NCI-H510A treated with DMSO at 0.1 percent for 48 hours (cell line): Measurements from ENCODE around the gene RRP36.
"Not testable (repeated sequence)": the region's sequence is repeated elsewhere in the genome, so short reads cannot be mapped to it uniquely, and the experiment has no call there.

Source experiments
- DNase-seq: peaks from one replicate; lab custom pipeline; 2025; lab: John Stamatoyannopoulos, UW

The RRP36 gene, protein sequence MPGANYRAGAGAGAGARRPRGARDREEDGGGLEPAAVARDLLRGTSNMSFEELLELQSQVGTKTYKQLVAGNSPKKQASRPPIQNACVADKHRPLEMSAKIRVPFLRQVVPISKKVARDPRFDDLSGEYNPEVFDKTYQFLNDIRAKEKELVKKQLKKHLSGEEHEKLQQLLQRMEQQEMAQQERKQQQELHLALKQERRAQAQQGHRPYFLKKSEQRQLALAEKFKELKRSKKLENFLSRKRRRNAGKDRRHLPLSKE

DNA sequence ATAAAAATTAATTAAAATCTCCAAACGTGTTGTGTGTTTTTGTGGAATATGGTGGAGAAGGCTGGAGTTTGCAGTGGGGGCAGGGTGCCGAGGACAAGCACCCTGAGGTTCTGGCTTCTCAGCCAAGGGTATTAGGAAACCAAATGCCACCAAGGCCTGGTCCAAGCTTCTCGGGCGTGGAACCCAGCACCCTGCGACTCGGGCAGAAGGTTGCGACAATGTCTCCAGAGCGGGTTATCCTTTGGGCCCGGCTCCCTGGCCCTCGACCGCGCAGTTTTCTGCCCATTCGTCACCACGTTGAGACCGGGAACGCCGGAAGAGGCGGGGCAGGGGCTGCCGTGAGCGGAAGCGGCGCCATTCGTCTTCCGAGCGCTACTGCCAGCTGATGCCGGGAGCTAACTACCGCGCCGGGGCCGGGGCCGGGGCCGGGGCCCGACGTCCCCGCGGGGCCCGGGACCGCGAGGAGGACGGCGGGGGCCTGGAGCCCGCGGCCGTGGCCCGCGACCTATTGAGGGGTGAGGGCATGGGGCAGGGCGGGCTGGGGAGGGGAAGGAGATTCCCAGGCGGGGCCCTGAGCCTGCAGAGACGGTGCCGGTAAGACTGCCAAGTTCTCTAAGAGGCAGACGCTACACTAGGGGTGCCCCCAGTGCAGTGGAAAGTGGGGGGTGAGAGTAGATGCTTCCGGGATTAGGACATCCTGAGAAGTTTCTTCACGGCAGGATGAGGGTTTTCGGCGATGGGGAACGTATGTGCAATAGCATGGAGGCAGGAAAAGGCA is at the start of gene RRP36:
Gene RRP36, plus strand, starts transcription at position 354 of the 778 bp plus-strand sequence. Its CDS starts 32 bp downstream, at position 386.
- DNase-seq = peak; percentile 77

DNA sequence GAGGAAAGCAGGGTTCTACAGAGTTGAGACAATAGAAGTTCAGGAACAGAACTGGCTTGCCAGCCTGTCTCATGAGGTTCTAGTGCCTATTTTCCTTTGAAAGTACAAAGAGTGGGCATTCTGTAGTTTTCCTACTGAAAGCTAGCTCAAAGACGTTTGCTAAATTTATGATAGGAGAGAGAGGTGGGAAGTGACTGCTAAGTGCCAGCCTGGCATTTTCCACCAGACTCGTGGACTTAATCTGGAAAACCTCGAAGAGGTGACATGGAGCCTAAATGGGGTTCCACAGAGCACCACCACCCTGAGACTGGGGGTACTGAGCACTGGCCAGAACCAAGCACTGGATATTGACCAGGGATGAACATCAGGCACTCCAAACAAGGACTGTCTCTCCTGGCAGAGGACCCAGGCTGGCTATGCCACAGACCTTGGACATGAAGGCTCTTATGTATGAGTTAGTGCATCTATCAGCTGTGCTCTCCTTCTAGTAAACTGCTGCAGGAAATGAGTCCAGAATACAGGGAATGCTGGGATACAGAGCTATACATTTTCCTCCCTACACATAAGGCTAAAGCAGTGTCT is 49.6 kb upstream of the RRP36 start:
- no peak for DNase-seq

DNA sequence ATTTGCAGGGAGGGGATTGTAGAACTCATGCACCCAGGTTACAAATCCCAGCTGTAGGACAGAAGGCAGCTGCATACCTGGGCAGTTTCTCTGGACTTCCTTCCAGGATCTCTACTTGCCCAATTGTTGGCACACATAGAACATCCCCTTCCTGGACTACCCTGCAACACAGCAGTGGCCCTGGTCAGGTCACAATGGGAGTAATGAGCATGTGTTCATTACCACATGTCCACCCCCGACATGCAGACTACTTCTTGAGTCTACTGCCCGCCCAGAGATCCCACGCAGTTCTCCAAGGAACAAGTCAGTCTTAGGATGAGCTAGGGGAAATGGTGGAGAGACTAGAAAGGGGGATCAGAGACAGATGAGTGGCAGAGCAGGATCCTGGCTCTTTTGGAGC is 47.5 kb upstream of the RRP36 start:
- no peak for DNase-seq

DNA sequence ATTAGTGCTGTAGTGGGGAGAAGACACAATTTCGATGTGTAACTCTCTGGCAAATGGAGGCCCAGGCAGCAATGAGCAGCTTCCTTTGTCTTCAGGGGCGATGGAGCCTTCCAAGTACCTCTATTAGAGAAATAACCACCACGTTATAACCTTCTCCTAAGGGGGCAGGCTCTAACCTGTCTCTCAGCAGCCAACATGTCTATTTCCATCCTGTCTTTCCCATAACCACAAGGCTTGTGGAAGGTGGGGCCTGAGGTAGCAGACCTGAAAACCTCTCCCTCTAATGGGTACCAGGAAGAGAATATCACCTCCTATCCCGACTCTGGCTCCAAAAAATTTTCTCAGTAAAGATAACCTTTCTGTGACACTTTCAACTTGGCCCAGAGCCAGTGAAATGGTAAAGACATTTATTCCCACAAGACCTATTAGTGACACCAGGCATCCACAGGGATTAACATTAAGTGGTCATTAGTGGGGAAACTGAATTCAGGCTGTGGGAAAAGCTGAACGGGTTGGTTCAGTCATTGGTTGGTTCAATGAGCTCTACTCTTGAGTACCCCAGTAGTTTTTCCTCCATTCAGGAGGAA is 46.4 kb upstream of the RRP36 start:
- no peak for DNase-seq

DNA sequence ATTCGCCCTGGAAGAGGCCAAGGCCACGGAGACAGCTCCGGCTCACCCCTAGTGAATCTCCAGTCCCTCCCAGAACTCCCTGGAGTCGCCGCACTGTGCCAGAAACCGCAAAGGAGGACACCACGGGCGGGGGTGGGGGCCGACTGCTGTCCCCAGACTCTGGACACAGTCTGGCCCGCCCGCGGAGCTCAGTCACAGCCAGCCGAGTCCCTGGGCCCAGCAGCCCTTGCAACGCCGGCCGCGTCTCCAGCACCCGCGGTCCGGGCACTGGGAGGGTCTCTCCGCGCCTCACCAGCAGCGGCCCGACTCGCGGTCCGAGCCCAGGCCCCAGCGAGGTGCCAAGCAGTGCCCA is 43.0 kb upstream of the RRP36 start:
- DNase-seq = no peak

DNA sequence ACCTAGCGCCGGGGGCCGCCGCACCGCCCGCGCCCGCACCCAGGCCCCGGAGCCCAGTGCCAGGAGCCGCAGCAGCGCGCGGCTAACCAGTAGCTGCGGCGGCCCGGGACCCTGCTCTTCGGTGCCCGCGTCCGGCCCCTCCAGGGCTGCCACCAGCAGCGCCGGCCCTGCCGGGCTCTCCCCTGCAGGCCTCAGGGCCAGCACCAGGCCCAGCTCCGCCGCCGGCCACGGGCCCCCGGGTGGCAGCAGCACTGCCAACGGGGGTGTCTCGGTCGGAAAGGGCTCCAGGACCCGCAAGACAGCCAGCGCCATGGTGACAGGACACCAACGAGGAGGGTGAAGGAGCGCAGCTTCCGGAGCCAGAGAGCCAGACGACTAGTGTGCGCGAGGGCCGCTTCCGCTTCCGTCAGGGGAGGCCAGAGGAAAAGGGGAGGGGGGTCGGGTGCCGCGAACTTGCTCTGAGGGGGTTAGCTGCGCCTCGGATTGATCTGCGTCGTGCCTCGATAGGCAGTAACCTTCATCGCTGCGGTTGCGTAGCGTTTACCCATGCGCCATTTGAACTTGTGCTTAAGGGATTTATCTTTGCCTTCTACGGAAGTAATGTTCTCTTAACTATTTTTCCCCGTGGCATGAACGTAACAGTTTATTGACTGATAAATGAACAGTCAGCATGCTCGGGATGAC is 42.4 kb upstream of the RRP36 start, which contains the start of gene PEX6:
Gene PEX6, minus strand, starts transcription at position 343 of the 684 bp plus-strand sequence. Its CDS starts 31 bp downstream, at position 312.
- DNase-seq = peak; percentile 98

DNA sequence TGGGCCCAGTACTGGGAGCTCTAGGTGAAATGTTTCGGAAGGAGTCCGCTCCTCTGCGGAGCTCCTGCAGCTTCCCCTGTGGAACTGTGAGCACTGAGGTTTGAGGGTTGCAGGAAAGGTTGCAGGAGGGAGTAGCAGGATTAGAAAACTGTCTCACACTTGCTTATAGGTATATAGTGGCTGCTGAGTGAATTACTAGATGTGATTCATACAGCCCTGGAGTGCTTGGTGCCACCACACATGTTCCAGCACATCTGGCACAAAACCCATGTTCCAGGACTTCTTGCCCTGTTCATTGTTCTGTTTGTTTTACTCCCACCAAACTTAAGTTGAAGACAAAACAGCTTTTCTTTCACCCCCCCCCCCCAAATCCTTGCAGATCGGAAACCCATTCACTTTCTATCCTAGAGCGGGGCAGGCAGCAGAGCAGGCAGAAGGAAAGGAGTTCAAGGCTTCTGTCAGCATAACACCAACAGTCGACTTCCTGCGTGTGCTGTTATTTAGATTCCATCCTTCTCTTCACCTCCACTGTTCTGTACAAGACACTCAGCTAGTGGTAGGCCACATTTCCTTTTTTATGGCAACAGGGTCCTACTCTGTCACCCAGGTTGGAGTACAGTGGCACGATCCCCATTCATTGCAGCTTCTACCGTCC is 41.8 kb upstream of the RRP36 start:
- DNase-seq = no peak

DNA sequence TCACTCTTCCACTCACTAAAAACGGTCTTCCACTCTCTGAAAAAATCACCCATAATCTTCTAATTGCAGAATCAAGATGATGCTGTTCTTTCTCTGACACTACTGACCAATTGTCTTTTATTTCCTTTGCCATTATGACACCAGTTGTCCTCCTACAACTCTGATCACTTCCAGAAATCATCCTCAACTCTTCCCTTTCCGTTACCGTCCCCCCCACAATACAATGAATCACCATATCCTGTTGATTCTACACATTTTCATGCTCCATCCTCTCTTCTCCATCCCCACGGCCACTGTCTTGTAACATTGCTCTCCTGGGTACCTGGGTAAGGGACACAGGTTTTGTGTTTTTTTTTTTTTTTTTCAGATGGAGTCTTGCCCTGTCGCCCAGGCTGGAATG is 39.6 kb upstream of the RRP36 start:
- no peak for DNase-seq

DNA sequence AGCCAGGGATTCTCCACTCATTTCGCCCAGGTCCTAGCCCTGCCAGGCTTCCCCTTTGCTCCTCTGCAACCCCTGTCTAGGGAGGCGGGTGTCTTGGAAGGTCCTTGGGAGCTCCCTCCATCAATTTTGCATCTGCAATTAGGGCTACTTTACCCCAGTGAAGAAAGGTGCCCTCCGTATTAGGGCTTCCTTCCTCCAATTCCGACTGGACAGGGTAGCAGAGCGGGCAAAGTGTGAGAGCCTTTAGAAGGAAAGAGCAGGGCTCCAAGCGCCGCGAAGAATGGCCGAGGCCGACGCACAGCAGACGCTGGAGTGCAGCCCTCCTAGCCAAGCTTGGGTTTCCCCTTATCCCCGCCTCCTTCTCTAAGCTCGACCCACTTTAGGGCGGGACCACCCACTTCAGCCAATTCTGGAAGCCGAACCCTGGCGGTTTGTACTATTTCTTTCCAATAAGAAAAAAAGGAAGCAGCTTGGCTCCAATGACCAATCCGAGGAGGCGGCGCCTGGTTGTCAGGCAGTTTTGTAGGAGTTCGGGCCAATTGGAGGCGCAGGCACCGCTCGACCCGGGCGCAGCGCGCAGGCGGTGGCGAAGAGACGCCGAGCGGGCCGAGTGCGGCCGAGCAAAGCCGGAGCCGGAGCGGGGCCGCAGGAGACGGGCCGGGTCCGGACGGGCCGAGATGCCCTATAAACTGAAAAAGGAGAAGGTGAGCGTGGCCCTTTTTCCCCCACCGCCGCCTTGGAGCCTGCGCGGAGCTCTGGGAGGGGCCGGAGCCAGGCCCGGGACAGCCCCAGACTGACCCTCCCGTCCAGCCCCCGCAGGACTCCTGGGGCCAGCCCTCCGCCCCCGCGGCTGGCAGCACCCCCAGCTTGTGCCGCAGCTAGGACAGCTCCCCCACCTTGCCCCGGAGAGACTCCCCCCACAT is 37.2 kb upstream of the RRP36 start, which contains the start of gene PPP2R5D:
Gene PPP2R5D, plus strand, starts transcription at position 570 of the 923 bp plus-strand sequence. Its CDS starts 108 bp downstream, at position 678.
- DNase-seq = peak; percentile 99

DNA sequence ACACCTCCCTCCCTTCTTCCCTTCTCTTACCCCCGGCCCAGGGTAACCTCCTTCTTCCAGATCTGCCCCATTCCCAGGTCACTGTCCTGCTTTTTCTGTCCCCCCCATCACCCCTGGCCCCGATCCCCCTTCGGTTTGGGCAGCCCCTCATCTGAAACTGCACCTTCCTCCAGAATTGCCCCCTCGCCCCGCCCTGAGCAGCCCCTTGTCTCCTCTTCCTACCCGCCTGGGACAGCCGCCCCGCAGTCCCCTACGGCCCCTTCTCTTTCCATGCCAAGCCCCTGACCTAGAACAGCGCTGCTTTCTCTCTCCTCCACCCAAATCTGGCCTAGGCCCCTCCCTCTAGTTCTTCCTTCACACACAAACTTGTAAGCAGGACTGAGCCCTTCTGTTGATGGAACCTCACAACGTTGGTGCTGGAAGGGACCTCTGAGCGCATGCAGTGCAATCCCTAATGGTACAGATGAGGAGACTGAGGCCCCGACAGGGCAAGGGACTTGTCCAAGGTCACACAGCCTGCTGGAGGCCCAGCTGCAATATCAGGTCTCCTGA is 36.4 kb upstream of the RRP36 start:
- DNase-seq = no peak

DNA sequence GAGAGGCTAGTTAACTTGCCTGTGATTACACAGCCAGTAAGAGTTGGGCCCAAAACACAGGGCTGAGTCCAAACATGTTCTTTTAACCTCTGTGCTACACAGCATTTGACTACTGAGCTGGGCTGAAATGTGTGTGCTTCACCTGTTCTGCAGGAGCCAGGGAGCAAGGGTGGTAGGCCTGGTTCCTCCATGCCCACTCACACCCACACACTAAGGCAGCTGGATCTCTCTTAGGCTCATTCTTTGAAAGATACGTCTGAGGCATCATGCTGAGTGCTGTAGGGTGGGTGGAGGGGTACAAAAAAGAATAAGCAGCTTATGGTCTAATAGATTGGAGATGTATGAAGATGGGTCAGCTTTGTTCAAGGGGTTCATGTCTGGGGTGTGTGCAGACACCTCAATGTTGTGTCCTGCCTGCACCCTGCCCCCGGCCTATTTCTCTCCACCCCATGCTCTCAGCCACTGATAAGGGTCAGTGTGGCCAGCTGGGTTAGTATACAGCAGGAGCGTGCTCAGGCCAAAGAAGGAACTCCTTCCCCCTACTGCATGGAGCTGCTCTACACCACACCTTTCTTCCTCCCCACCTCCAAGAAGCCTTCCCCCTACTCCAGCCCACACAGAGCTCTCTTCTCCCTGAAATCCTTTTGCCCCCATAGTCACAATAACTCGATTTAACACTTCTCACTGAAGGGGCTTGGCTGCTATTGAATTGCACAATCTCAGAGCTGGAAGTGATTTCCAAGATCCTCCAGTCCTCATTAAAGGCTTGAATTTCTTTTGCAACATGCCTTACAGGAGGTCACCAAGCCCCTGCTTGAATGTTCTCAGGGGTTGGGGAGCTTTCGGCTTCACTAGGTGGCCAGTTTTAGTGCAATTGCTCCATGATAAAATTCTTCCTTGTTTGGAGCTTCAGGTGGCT is 33.6 kb upstream of the RRP36 start:
- no peak for DNase-seq

DNA sequence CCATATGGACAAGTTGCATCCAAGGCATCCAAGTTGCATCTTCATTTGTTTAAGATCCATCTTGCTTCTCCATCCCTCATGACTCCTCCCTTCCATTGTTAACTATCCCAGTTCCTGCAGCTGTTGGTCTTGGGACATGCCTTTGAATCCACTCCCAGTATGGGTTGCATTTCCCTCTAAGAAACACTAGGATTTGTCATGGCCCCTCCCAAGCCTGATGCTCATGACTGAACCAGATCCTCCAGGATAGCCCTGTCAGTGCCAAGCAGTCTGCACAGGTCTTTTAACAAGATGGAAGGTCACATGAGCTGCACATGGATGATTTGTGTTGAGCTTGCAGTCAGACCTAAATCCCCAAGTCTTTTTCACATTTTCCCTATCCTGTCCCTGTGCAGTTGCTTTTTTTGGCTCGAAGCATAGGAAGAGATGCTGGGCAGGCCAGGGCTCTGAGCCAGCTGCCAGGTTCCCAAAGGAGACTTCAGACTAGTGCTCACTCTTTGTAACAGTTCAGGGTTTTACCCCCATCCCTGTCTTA is 32.9 kb upstream of the RRP36 start:
- no peak for DNase-seq

DNA sequence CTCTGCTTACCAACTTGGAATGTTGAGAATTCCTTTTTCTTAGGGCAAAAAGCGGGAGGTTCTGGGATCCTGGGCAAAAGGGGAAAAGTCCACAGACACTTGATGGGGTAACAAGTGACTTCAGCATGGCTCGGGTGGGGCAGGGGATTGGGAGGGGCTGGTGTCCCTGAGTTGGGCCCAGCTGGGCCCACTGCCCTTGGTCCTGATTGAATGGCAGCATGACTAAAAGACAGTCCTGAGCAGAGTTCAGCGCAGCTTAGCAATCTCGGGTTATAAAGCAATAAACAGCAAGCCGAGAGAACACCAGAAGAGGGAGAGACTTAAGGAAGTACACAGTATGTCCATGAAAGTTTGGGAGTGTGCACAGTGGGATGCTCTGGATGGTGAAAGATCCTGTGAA is 31.5 kb upstream of the RRP36 start:
- no peak for DNase-seq

DNA sequence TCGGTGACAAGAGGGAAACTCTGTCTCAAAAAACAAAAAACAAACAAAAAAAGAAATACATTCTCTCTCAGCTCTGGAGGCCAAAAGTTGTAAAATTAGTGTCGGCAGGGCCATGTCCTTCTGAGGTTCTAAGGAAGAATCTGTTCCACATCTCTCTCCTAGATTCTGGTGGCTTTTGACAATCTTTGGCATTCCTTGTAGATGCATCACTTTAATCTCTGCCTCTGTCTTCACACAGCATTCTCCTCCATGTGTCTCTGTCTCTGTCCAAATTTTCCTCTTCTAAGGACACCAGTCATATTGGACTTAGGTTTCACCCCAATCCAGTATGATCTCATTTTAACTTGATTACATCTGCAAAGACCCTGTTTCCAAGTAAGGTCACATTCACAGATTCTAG is 28.0 kb upstream of the RRP36 start:
- DNase-seq = no peak

DNA sequence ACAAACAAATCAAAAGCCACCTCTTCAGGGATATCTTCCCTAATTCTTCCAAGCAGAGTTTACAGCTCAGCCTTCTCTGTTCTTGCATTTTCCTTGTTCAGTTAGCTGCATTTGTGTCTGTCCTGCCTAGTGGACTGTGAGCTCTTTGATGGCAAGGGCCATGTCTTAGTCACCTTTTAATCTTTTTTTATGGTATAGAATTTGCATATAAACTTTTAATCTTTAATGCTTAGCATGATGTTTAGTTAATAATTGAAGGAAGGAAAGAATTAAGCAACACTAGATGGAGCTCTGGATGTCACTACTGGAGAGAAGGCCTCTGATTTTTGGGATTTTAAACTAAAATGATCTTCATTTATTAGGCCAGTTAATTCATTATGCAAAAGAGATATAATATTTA is 24.9 kb upstream of the RRP36 start:
- no peak for DNase-seq

DNA sequence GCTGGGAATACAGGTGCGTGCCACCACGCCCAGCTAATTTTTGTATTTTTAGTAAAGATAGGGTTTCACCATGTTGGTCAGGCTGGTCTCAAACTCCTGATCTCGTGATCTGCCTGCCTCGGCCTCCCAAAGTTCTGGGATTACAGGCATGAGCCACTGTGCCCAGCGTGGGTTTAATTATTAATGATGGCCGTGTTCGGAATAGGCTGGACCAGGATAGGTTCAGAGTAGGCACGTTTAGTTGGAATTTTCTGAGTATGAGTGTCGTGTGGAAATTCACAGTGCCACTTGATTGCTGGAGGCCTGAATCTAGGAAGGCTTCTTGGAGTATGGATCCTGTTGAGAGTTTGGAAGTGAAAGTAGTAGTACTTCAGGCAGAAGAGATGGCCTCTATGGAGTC is 23.2 kb upstream of the RRP36 start:
- not testable (repeated sequence) for DNase-seq

DNA sequence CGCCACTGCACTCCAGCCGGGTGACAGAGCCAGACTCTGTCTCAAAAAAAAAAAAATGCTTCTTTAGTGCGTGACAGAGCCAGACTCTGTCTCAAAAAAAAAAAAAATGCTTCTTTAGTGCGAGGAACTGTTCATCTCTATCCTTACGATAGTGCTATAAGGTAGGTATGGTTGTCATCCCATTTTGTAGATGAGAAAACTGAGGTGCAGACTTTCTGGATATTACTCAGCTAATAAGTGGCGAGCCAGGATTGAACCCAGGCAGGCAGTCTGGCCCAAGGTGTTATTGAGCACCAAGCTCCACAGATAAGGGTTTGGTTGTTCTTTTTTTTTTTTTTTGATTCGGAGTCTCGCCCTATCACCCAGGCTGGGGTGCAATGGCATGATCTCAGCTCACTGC is 19.6 kb upstream of the RRP36 start:
- no peak for DNase-seq

DNA sequence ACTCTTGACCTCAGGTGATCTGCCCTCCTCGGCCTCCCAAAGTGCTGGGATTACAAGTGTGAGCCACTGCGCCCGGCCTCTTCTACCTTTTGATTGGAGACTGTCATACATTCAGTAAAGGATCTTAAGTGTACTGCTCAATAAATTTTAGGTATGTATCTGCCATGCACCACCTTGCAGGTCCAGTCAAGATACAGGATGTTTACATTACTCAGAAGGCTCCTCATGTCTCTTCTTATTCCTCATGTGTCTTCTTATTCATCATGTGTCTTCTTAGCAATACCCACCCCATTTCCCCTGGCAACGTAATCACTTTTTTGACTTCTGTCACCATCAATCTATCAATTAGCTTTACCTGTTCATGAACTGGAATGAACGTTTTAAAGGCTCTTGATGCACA is 15.6 kb upstream of the RRP36 start:
- no peak for DNase-seq

DNA sequence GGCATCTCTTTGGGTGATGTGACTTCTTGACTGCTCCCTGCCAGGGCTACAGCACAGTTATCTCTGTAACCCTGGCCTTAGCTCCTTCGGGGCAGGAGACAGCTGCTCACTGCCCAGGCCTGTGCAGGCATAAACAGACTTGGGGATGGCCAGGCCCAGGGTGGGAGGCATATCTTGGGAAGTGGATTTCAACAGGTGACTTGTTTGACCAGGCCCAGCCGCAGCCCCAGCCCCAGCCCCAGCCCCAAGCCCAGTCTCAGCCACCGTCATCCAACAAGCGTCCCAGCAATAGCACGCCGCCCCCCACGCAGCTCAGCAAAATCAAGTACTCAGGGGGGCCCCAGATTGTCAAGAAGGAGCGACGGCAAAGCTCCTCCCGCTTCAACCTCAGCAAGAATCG is 15.2 kb upstream of the RRP36 start:
- no peak for DNase-seq
